OCI-LY1 (cell line): ENCODE measurements around the gene ANKS6.

Experiments
- H2AFZ ChIP-seq: fragments of 200-600 bp; sonication (generic), shearing (Covaris generic); 2 replicates; pipeline ENCODE4 v1.6.0; 2014; ENCODE audit warnings: antibody characterized with exemption, mild to moderate bottlenecking, low read length
- H3F3A ChIP-seq: fragments of 200-600 bp; sonication (generic), shearing (Covaris generic); 2 replicates; pipeline ENCODE4 v1.6.0; 2014; ENCODE audit warnings: mild to moderate bottlenecking, antibody characterized with exemption, low read length, moderate library complexity; ENCODE audit not compliant: insufficient read depth
- H3K27ac ChIP-seq: fragments of 200-600 bp; sonication (generic); 2 replicates; pipeline ENCODE4 v1.5.1; 2014; ENCODE audit warnings: low read length, mixed run types, mild to moderate bottlenecking, low read depth; ENCODE audit not compliant: poor library complexity, severe bottlenecking
- H3K27me3 ChIP-seq: fragments of 200-600 bp; sonication (generic); 2 replicates; pipeline ENCODE4 v1.6.0; 2014; ENCODE audit warnings: antibody characterized with exemption, mild to moderate bottlenecking, low read length, moderate library complexity; ENCODE audit not compliant: insufficient read depth
- H3K36me3 ChIP-seq: fragments of 200-600 bp; sonication (generic); 2 replicates; pipeline ENCODE4 v1.6.1; 2014; ENCODE audit warnings: mild to moderate bottlenecking, antibody characterized with exemption, low read length, moderate library complexity, mixed read lengths; ENCODE audit not compliant: insufficient read depth
- H3K4me1 ChIP-seq: fragments of 200-600 bp; sonication (generic); 2 replicates; pipeline ENCODE4 v1.5.1; 2014; ENCODE audit warnings: mild to moderate bottlenecking, low read length, moderate library complexity; ENCODE audit not compliant: insufficient read depth, severe bottlenecking
- H3K4me2 ChIP-seq: fragments of 200-600 bp; sonication (generic), shearing (Covaris generic); 2 replicates; pipeline ENCODE4 v1.6.1; 2014; ENCODE audit warnings: low read length
- H3K4me3 ChIP-seq: fragments of 200-600 bp; sonication (generic); 2 replicates; pipeline ENCODE4 v1.5.1; 2014; ENCODE audit warnings: low read length, low read depth, mild to moderate bottlenecking, mixed read lengths; ENCODE audit not compliant: poor library complexity, severe bottlenecking
- H3K79me2 ChIP-seq: fragments of 200-600 bp; shearing (Covaris generic); 2 replicates; pipeline ENCODE4 v1.6.1; 2016; ENCODE audit warnings: mixed run types, low read length, mixed read lengths; ENCODE audit not compliant: insufficient read depth
- H3K9ac ChIP-seq: fragments of 200-600 bp; sonication (generic), shearing (Covaris generic); 2 replicates; pipeline ENCODE4 v1.6.1; 2014; ENCODE audit warnings: mild to moderate bottlenecking, low read length, mixed read lengths
- H3K9me2 ChIP-seq: fragments of 200-600 bp; sonication (generic), shearing (Covaris generic); 2 replicates; pipeline ENCODE4 v1.6.1; 2014; ENCODE audit warnings: low read depth, mild to moderate bottlenecking, low read length, mixed read lengths
- H3K9me3 ChIP-seq: fragments of 200-600 bp; shearing (Covaris generic); 2 replicates; pipeline ENCODE4 v1.6.1; 2014; ENCODE audit warnings: low read length, mixed read lengths
- H4K20me1 ChIP-seq: fragments of 200-600 bp; sonication (generic), shearing (Covaris generic); 2 replicates; pipeline ENCODE4 v1.6.0; 2016; ENCODE audit warnings: mild to moderate bottlenecking, low read length; ENCODE audit not compliant: insufficient read depth
- CTCF ChIP-seq: fragments of 200-600 bp; sonication (generic), shearing (Covaris generic); IDR thresholded peaks from 2 replicates; pipeline ENCODE4 v1.5.1; 2017; ENCODE audit warnings: mild to moderate bottlenecking, antibody characterized with exemption, low read length, moderate library complexity, mixed read lengths
- EZH2 ChIP-seq: fragments of 200-600 bp; sonication (generic), shearing (Covaris generic); IDR thresholded peaks from 2 replicates; pipeline ENCODE4 v1.8.0; 2017; ENCODE audit warnings: borderline replicate concordance, mixed run types, mild to moderate bottlenecking, antibody characterized with exemption, low read length, moderate library complexity, mixed read lengths

ANKS6 gene

GRCh38 chr9:98833090-98833956, 37.0 kb upstream of the ANKS6 start:
- Histone ChIP-seq H3F3A (no peaks in the 10 kb centered on the region), H2AFZ (no peak overlapping the region), H3K4me2 (no peak overlapping the region), H3K4me1 (peaks cover 10% of the 10 kb centered on the region), H3K27ac (no peak overlapping the region), H4K20me1 (no peaks in the 10 kb centered on the region), H3K9me2 (no peaks in the 10 kb centered on the region), H3K27me3 (no peaks in the 10 kb centered on the region), H3K9me3 (no peaks in the 10 kb centered on the region), H3K36me3 (no peaks in the 10 kb centered on the region), H3K79me2 (no peaks in the 10 kb centered on the region), H3K4me3 (no peak overlapping the region), H3K9ac (no peak overlapping the region)
- TF ChIP-seq CTCF (no peak), EZH2 (no peak)

- no peaks in the 10 kb centered on the region for H3F3A ChIP-seq
- H3K4me2 ChIP-seq, result no peak overlapping the region
- no peaks in the 10 kb centered on the region for H3K9me2 ChIP-seq
- H3K27me3 ChIP-seq, result no peaks in the 10 kb centered on the region
- no peak overlapping the region for H3K27ac ChIP-seq
- TF ChIP-seq EZH2 (no peak), CTCF (no peak)
- no peaks in the 10 kb centered on the region for H3K9me3 ChIP-seq
- peaks cover 10% of the 10 kb centered on the region for H3K4me1 ChIP-seq
- H3K79me2 ChIP-seq, result no peaks in the 10 kb centered on the region
- peaks cover under 1% of the 10 kb centered on the region; the same call in 1 of the 2 replicates for H3K36me3 ChIP-seq
- no peaks in the 10 kb centered on the region for H4K20me1 ChIP-seq
- no peak overlapping the region for H3K4me3 ChIP-seq
- no peak overlapping the region for H3K9ac ChIP-seq
- H2AFZ ChIP-seq, result no peak overlapping the region
Measured at GRCh38 chr9:98832768-98833089, 36.4 kb upstream of the ANKS6 start.

GRCh38 chr9:98831696-98832095, 35.3 kb upstream of the ANKS6 start:
- no peaks in the 10 kb centered on the region for H3K9me3 ChIP-seq
- no peak overlapping the region for H3K9ac ChIP-seq
- H2AFZ ChIP-seq, result no peak overlapping the region
- H3K36me3 ChIP-seq, result peaks cover 6% of the 10 kb centered on the region; the same call in 1 of the 2 replicates
- H3K4me3 ChIP-seq, result no peak overlapping the region
- H3K27ac ChIP-seq, result no peak overlapping the region
- peaks cover 10% of the 10 kb centered on the region for H3K4me1 ChIP-seq
- no peaks in the 10 kb centered on the region for H3K79me2 ChIP-seq
- no peak overlapping the region for H3K4me2 ChIP-seq
- no peaks in the 10 kb centered on the region for H3K9me2 ChIP-seq
- H4K20me1 ChIP-seq, result no peaks in the 10 kb centered on the region
- no peak for TF ChIP-seq CTCF
- TF ChIP-seq EZH2, result no peak
- H3K27me3 ChIP-seq, result no peaks in the 10 kb centered on the region
- H3F3A ChIP-seq, result no peaks in the 10 kb centered on the region
